Measurements from ENCODE around the gene MYO15B.

The MYO15B gene

DNA sequence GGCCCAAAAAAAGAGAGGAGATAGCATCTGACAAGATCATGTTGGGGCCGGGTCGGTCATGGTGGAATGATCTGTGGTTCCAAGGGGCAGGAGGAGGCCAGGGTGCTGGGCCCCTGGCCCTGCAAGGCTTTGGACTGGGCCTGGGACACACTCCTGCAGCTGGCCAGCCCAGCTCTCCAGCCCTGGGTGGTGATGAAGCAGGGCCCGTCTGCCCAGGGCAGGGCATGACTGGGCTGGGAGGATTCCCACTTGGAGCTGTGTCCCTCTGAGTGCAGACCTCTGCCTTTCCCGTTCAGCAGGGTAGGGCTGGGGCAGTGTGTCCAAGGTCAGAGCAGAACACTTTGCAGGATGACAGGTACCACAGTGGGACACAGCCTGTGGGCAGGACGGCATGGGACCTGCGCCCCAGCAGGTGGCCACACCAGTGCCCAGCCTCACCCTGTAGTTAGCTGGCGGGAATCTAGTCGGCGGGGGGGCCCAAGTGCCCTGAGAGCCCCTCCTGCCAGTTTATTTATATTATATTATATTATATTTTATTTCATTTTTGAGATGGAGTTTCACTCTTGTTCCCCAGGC, 27.6 kb upstream of the MYO15B start:
- no peak for DNase-seq

DNA sequence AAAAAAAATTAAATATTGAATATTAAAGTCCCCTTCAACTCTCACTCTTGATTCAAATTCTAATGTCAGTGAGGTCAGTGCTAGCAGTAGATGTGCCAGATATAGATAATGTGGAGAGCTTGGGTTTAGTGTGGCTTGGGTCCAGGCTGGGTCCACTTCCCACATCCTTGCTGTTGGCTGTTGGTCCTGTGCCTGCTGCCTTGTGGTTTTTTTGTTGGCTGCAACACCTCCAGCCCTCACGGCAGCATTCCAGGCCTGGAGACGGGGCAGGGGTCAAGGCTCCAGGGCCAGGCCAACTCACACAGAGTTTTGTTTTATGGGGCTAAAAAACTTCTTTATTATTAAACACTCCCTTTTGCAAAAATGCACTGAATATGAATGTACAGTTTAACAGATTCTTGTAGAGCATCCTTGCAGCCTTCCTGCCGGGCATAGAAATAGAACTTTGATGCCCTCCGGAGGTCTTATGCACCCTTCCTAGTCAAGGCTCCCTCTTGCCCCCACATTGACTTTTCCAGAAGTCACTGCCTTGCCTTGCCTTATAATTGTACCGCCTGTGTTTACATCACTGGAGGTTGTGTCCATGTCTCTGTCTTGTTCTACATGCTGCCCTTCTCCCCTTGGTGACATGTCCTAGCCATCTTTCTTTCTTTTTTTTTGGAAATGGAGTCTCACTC, 25.5 kb upstream of the MYO15B start:
- DNase-seq, result no peak

DNA sequence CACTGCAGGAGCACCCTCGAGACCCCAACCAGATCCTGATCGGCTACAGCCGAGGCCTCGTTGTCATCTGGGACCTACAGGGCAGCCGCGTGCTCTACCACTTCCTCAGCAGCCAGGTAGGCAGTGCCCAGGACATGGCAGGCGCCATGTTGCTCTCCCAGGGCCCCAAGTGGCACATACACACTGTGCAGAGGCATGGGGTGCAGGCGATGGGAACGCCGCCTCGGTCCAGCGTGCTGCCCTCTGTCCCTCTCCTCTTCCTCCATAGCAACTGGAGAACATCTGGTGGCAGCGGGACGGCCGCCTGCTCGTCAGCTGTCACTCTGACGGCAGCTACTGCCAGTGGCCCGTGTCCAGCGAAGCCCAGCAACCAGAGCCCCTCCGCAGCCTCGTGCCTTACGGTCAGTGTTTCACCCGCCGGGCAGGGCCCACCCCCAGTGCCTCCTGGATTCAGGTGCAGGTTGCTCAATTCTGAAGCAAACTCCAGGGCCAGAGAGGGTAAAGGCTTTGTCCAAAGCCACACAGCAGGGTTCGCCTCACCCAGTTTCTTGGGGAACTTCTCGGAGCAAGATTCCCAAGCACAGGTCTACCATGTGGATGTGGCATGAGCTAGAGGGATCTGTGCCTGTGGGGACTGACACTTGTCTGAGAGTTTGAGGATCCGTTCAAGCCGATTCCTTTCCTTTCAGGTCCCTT, 24.4 kb upstream of the MYO15B start:
- no peak for DNase-seq

DNA sequence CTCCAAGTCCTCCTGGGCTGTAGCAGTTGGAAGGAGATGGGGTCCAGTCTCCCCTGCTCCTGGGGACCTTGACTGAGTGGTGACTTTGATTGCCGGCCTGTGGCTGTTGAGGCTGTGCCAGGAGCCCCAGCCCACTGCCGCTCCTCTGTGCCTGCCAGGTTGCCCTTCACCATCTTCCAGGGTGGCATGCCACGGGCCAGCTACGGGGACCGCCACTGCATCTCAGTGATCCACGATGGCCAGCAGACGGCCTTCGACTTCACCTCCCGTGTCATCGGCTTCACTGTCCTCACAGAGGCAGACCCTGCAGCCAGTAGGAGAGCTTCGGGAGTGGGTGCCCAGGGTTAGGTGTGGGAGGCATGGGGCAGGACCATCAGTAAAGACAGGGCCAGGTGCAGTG, 23.4 kb upstream of the MYO15B start:
- DNase-seq, result no peak

DNA sequence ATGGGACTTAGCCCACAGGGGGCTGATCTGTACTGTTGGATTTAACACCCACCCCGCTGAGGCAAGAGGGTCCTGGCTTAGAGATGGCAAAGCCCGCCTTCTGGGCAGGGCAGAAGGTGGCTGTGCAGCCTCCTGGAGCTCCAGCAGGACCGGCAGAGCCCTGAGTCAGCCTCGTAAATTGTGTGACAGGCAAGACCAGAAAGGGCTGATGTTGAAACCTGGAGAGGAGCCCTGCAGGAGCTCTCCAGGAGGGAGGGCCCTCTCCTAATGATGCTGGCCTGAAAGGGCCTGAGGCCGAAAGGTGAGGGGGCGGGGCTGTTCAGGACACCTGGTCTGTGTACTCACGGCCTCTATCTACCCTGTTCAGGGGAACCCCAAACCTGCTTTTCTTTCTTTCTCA, 22.5 kb upstream of the MYO15B start:
- DNase-seq, result no peak

DNA sequence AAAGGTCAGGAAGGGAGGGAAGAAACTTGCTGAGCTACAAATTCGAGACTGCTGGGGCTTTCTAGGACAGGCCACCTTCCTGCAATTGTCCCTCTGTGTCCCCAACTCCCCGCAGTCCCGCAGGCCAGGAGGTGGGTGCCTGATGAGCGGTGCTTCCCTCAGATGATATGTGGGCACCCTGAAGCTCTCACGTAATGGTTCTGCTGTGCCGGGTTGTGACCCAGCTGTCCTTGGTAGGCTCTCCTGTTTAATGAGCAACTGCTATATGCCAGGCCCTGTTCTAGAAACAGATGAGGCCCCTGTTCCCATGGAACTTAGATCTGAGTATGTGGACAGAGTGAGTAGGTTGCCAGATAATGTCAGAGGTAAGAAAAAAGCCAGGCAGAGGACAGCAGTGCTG, 22.0 kb upstream of the MYO15B start:
- DNase-seq, result no peak

DNA sequence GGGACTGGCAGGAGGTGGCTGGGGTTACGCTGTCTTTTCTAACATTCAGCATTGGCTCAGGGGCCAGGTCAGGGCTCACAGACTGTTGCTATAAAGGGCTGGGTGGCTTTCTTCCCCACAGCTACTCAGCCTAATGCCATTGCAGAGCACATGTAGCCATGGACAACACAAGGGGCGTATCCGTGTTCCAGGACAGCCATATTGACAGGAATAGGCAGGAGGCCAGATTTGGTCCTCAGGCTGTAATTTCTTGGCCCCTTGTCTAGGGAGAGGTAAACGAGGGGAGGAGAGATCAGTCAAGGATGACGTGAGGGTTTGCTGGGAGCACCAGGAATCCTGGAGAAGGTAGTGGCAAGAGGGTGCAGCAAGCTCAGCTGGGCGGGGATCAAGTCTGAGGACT, 21.2 kb upstream of the MYO15B start:
- no peak for DNase-seq

DNA sequence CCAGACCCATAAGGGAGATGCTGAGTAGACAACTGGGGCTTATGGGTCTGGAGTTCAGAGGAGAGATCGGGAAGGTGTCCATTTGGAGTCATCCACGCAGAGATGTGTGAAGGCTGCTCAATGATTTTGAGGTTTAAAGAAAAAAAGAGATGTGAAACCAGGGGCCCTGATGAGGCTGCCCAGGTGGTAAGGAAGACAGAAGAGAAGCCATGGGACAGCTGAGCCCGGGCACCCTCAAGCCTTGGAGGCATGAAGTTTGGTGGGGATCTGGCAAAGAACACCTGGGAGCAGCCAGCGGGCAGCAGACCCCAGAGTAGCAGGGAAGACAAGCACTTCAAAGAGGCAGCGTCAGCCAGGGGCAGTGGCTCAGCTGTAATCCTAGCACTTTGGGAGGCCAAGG, 20.8 kb upstream of the MYO15B start:
- DNase-seq, result no peak

DNA sequence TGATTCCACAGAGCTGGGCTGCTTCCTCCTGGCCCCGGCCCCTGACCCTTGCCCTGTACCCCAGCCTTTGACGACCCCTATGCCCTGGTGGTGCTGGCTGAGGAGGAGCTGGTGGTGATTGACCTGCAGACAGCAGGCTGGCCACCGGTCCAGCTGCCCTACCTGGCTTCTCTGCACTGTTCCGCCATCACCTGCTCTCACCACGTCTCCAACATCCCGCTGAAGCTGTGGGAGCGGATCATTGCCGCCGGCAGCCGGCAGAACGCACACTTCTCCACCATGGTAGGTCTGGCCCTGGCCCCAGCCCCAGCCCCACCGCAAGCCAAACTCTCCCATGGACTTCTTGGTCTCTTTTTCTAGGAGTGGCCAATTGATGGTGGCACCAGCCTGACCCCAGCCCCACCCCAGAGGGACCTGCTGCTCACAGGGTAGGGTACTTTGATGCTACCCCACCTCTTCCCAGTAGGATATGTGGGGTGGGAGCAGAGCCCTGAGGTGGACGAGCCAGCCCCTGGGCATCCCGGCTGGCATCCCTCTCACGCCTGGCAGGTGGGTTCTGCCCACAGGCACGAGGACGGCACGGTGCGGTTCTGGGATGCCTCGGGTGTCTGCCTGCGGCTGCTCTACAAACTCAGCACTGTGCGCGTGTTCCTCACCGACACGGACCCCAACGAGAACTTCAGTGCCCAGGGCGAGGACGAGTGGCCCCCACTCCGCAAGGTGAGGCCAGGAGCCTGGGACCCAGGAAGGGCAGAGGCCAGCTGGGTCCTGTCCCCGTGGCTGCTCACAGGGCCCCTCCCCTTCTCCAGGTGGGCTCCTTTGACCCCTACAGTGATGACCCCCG, 19.0 kb upstream of the MYO15B start:
- no peak for DNase-seq

DNA sequence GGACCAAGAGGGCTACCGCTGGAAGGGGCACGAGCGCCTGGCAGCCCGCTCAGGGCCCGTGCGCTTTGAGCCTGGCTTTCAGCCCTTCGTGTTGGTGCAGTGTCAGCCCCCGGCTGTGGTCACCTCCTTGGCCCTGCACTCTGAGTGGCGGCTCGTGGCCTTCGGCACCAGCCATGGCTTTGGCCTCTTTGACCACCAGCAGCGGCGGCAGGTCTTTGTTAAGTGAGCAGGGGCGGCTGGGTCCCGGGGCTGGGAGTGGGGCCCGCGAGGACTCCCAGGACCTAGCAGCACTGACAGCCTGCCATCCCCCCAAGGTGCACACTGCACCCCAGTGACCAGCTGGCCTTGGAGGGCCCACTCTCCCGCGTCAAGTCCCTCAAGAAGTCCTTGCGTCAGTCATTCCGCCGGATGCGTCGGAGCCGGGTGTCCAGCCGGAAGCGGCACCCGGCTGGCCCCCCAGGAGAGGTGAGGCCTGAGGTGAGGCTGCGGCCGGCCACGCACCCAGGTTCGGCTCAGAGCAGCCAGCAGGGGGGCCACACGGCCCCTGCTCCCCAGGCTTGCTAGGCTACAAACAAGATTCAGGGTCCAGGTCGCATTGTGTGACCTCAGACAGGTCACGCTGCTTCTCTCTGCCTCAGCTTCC, 17.4 kb upstream of the MYO15B start:
- no peak for DNase-seq

DNA sequence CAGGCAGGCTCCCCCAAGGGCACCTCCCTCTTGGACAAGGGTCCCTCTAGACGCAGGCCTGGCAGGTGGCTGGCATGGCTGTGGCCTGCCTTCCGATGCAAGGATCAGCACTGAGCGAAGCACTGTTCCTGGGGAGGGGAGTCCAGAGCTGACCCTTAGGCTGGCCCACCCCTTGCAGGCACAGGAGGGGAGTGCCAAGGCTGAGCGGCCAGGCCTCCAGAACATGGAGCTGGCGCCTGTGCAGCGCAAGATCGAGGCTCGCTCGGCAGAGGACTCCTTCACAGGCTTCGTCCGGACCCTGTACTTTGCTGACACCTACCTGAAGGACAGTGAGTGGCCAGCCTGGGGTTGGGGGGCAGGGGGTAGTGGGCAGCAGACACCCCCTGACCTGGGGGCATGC, 16.8 kb upstream of the MYO15B start:
- DNase-seq, result no peak

DNA sequence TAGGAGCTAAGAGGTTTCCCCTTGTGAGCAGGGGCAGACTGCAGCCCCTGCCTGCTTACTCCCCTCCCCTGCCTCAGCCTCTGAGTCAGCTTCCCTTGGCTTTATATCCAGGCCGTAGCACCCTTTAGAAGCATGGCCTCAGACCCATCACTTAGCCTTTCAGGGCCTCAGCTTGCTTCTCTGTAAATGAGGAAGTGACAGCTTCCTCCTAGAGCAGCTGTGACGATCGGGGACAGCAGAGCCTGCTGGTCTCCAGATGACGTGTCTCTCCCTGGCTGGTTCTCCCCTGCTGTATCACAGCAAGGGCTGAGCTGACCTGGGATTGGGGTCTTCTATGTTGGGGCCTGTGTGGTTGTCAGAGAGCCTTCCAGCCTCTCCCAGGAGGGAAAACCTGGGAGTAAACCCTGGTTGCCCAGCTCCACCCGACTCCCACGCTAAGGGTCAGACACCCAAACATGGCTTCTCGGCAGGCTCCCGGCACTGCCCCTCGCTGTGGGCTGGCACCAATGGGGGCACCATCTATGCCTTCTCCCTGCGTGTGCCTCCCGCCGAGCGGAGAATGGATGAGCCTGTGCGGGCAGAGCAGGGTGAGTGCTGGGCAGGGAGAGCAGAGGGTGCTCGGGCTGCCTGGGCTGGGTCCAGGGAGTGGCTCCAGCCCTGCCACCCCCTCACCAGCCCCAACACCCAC, 16.3 kb upstream of the MYO15B start:
- no peak for DNase-seq

DNA sequence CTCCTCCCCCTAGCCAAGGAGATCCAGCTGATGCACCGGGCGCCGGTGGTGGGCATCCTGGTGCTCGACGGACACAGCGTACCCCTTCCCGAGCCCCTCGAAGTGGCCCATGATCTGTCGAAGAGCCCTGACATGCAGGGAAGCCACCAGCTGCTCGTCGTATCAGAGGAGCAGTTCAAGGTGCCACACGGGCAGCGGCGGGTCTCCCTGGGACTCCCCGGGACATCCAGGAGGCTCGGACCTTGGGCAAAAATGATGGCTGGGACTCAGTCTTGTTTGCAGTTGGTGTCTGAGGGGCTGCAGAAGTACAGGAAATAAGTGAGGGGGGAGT, 15.8 kb upstream of the MYO15B start:
- no peak for DNase-seq

DNA sequence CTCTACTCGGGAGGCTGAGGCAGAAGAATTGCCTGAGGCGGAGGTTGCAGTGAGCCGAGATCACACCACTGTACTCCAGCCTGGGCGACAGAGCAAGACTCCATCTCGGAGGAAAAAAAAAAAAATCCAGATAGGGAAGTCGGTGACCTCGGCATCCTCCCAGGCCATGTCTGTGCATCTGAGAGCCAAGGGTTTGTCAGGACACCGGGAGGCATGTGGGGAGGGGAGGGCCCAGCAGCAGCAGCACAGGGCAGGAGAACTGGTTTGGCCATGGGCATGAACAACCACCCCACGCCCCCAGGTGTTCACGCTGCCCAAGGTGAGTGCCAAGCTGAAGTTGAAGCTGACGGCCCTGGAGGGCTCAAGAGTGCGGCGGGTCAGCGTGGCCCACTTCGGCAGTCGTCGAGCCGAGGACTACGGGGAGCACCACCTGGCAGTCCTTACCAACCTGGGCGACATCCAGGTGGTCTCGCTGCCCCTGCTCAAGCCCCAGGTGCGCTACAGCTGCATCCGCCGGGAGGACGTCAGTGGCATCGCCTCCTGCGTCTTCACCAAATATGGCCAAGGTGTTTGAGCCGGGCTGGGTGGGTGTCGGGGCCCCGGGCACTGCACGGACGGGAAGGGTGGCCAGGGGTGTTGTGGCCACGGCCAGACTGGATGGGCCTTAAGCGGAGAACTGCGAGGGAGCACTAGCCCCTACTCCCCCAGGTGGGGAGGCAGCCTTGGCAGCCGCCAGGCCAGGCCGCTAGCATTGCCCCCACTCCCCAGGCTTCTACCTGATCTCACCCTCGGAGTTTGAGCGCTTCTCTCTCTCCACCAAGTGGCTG, 14.7 kb upstream of the MYO15B start:
- no peak for DNase-seq

DNA sequence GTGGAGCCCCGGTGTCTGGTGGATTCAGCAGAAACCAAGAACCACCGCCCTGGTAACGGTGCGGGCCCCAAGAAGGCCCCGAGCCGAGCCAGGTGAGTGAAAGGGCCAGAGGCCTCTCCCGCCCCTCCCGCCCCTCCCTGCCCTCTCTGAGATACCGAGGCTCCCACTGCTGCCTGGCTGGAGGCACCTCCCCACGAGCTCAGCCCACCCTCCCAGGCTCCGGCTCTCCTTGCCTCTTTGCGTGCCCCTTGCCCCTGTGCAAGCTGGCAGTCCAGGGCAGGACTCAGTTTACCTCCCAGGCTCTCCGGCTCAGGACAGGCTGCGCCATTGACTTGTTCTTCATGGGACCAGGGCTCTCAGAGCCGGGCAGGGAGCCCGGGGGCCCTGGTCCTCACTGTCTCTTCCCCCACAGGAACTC, 14.1 kb upstream of the MYO15B start:
- no peak for DNase-seq

DNA sequence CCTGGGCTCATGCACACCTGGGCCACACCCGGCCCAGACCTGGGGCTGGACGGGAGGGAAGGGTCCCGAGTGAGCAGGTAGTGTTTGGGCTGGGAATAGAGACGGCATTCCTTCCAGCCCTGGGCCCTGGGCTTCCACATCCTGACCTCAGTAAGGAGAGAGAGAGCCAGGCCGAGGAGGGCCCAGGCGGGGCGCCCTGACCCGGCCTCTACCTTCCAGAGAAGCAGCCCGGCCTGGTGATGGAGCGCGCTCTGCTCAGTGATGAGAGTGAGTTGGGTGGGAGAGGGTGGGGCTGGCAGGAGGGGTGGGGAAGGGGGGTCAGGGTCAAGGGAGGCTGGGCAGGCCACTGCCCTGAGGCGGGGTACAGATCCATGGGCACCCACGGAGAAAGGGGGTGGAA, 13.6 kb upstream of the MYO15B start:
- DNase-seq, result no peak

DNA sequence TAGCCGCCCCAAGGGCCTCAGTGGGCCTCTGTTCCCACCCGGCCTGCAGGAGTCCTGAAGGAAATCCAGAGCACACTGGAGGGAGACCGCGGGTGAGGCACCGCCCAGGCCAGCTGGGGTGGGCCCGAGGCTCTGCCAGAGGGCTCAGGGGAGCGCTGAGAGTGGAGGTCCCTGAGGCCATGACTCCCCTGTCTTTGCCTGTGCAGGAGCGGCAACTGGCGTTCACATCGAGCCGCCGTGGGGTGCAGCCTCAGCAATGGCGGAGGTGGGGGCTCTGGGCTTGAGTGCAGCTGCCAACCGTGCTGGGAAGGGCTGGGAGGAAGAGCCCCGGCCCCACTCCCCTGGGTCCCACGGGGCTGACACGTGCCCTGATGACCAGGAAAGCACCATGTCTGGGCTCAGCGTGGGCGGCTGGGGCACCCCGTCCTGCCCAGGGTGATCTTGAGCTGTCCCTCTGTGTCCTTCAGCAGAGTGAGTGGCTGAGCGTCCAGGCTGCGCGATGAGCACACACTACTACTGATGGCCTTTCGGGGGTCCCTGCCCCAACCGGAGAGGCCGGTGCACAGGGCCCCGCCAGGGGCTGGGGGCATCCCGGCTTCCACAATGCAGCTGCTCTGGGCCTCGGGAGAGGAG, 13.1 kb upstream of the MYO15B start:
- DNase-seq, result no peak

DNA sequence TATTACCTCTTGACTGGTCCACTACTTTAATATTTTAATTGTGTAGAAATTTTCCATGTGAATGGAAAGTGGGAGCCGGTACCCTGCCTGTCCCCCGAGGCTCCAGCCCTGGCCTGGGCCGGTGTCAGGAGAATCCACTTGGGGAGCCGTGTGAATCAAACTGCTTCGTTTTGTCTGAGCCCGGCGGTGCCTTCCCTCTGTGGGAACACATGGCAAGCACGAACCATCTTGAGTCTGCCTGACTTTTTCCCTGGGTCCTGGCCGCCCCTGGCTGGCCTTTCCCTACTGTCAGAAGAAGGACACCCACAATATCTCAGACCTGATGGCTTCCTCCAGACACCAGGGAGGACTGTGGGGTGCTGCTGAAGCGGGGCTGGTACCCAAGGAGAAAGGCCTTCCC, 12.4 kb upstream of the MYO15B start:
- no peak for DNase-seq

DNA sequence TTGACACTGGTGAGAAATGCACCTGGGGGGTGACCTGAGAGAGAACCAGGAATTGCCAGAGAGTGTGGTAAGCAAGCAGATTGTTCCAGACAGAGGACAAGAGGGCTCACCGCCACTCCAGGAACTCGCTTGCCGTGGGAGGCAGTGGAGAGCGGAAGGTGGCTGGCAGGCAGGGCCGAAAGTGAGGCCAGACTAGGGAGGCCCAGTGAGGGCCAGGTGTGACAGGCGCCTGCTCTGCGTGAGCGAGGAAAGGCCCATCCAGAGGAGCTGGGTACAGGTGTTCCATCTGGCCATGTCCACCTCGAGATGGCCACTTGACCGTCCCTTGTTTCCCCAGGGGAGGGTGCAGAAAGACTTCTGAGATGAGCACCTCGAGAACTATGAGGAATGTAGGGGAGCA, 11.9 kb upstream of the MYO15B start:
- no peak for DNase-seq

DNA sequence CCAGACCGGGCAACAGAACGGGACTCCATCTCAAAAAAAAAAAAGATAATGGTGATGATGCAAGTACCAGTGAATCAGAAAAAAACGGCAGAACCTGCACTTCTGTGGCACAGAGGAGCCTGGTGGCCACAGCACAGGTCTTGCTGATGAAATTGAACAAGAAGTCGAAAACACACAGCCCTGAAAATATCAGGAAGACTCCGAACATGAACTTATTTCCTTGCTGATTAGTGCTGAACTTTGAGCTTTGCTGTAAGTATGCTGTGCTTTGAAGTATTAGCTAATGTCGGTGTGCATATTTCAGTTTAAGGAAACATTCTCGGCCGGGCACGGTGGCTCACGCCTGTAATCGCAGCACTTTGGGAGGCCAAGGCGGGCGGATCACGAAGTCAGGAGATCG, 10.9 kb upstream of the MYO15B start:
- DNase-seq, result no peak

DNA sequence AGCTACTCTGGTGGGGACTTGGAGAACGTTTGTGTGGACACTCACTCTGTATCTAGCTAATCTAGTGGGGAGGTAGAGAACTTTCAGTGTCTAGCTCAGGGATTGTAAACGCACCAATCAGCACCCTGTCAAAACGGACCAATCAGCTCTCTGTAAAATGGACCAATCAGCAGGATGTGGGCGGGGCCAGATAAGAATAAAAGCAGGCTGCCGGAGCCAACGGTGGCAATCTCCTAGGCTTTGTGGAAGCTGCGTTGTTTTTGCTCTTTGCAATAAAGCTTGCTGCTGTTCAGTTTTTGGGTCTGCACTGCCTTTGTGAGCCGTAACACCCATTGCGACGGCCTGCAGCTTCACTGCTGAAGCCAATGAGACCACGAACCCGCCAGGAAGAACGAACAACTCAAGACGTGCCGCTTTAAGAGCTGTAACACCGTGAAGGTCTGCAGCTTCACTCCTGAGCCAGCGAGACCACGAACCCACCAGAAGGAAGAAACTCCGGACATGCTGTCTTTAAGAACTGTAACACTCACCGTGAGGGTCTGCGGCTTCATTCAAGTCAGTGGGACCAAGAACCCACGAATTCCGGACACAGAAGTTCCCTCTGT, 6.4 kb upstream of the MYO15B start:
- DNase-seq, result peak; percentile 33

All from activated T-cell treated with anti-CD3 and anti-CD28 coated beads for 4 hours (primary cell).